ENCODE measurements around the gene NYAP2.

NYAP2 gene

DNA sequence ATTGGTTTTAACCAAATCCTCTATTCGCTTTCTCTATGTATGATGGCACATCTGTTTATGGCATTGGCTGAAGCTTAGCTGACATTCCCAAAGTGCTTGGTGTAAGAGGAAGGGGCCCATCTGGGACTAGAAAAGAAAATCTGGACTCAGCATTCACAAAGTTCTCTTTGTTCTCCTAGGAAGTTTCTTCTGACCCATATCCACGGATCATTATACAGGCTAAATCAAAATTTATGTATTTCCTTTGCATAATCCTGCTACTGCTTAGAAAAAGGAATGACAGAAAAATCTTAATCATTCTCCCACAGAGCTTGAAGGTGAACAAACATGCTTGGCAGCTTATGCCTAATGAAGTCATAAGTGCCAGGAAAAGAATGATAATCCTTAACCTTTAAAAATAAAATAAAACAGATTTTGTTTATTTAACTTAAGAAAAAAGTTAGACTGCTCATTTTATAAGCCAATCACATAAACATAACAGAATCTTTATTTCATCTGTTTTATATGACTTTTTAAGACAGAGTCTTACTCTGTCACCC is 88.4 kb downstream of the NYAP2 start:
- no peak for DNase-seq

DNA sequence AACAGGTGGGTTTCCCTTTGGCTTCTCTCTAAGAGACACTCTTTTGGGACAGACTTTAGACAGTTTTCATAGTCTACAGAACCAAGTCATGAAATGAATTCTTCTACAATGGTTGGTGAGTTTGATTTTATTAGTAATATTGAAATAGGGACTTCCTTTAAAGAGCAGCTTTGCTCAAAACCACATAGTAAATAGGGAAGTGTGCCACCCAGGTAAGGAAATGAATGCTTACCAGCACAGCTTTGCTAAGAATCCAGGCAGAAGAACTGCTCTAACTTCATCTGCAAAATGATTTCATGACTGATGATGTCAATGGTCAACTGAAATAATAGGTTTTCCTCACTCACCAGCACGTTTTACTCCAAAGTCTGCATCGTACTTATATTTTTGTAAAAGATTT is 89.2 kb downstream of the NYAP2 start:
- no peak for DNase-seq

DNA sequence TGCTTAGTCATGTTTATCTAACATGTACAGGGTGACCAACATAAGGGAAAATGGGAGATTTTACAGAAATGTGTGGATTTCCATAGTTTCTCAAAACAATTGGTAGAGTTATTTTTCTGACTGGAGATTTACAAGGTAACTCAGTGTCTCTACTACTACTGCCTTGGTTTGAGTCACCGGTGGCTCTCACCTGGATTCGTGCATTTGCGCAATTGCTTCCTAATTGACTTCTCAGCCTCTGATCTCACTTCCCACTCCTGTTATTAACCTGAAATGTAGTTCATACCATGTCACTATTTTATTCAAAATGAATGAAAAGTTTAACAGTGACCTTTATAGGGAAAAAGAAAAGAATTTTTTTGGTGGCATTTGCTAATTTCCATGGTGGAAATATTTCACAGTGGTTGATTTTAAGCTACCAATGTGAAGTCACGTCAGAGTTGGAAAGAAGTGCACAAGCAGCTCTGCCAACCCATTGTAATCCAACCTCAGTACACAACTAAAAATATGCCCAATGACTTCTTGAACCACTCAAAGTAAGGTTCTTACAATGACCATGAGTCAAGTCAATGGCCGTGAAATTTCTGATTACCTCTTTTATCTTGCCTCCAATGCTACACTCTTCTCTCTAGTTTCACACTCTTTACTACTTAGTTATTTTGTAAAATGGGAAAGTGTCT is 94.0 kb downstream of the NYAP2 start:
- no peak for DNase-seq

DNA sequence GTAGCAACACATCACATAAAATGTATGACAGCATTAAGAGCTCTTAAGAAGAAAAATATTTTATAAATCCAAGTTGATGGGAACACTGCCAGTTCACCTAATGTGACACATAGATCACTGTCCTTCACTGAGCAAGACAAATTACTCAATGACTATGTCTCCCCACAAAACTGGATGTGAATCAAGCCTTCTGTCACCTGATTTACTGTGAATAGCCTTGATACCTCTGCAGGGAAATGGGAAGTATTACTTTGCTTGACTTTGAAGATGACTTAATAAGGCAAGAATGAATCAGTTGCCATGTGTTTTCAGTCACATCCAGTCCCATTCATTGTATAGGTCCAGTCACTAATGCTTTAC is 94.6 kb downstream of the NYAP2 start:
- no peak for DNase-seq

DNA sequence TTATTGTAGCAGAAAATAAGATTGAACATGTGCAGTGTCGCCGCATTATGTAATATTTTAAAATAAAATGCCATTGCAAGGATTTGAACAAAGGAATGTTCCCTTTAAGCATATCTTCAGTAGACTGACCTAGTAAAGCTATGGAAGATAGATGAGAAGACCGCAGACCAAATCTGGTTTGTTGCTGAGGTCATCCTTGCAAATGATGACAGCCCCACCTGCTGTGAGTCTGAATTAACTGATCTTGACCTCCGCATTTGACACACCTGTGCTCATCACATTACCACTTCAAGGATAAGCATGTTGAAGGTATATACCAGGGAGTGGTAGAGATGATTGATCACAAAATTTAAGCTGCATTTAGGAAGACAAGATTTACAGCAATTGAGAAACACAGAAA is 96.2 kb downstream of the NYAP2 start:
- DNase-seq = no peak

DNA sequence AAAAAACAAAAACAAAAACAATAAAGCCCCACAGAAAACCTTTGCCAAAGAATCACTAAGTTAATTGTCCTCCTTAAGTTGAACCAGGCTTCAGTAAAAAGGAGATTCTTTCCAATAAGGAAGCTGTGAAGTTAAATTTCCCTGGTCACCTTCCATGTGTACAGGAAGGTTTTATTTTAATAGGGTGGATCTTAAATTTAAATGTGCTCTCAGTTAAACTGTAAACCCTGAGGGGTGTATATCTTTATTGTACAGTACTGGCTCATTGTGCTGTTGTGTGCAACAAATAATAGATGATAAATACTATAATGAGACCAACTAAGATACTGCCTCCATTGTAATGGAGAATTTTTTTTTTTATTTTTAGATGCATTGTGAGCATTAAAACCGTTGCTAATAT is 97.1 kb downstream of the NYAP2 start:
- no peak for DNase-seq

DNA sequence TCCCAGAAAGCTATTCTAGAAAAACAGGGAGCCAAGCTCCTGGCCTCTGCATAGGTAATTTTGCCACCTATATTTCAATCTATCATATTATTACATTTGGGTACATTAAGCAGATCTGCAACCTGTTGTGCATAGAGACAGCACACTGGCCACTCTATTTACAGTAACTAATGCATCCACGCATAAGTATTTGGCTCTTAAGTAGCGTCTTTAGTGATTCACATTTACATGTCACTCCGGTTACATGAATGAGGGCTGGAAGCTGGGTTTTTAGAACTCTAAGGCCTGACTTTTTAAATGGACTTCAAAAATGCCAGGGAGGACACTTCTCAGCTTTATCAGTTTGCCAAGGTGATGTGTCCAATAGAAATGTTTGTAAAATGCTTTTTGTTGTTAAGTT is 97.7 kb downstream of the NYAP2 start:
- DNase-seq = no peak

DNA sequence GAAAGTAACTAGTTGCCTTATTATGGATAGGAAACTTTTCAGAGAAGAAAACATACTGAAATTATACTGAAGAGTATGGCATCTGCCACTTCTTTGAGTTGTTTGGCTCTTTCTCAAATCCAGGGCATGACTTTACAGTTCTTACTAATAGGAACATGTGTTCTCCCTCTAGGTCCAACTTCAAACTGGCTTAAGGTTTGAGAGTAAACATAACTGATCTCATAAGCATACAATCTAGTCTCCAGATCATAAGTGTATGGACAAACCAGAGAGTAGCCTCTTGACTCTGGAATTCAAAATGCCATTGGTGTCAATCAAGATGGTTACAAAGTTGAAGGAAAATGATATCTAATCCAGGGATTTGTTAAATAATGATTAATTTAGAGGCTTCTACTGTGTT is 101.5 kb downstream of the NYAP2 start:
- no peak for DNase-seq

DNA sequence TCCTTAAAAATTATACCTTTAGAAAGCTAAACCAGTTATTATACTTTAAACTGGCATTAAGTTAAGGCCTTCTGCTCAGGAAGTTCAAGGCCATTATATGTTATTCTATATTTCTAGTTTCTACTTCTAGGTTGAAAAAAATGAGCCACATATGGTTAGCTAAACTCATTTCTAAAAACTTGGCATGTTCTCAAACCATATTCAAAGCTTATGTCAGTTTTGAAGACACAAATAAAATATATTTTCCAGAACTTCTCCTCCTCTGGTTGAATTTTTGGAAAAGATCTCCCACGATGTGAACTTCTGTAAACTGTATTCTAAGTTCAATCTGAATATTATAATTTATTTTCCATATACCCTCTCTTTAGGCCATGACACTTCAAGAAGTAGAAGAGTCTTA is 103.5 kb downstream of the NYAP2 start:
- no peak for DNase-seq

DNA sequence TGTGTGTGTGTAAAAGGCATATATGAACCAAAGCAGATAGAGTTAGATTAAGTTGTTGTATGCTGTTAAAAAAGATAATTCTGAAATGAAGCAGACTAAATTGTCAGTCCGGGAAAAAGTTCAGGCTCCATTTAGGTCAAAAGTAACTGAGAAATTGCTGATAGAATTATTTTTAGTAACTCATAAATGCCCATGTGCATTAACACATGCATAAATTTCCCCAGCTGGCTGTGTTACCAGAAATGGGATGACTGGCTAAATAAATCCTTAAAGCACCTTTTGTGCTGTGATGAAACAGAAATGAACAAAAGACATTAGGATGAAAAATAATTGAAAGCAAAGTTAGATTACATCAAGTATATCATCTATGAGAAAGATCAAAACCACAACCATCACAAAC is 111.3 kb downstream of the NYAP2 start:
- no peak for DNase-seq

DNA sequence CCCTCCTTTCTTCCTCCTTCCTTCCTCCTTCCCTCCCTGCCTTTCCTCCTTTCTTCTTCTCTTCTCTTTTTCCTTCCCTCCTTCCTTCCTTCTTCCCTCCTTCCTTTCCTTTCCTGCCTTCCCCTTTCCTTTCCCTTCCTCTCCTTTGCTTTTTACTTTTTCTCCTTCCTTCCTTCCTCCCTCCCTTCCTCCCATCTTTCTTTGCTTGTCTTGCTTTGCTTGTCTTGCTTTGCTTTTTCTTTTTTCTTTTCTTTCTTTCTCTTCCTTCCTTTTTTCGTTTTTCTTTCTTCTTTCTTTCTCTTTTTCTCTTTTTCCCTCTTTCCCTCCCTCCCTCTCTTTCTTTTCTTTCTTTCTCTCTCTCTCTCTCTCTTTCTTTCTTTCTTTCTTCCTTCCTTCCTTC is 113.0 kb downstream of the NYAP2 start:
- DNase-seq = no peak

DNA sequence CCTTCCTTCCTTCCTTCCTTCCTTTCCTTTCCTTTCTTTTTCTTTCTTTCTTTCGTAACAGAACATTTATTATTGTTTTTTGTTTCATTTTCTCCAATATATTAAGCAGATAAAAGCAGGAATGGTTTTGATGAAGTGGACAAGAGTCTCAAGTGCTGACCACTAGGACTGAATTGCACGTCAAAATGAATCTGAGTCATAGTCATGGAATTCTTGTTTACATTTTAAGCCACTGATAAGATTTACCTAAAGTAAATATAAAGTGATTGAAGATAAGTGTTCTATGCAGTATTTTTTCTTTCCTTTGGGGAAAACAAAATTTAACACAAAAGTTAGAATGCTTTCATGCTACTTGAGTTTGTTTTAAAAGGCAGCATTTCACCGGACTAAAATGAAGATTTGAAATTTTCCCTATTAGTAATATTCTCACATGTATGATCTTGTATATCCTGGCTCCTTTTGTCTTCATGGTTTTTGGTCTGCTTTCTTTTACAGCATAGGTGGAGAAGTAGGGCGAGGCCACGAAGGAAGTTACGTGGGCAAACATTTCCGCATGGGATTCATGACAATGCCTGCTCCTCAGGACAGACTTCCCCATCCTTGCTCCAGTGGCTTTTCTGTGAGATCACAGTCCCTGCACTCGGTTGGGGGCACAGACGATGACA is 113.5 kb downstream of the NYAP2 start:
- no peak for DNase-seq

DNA sequence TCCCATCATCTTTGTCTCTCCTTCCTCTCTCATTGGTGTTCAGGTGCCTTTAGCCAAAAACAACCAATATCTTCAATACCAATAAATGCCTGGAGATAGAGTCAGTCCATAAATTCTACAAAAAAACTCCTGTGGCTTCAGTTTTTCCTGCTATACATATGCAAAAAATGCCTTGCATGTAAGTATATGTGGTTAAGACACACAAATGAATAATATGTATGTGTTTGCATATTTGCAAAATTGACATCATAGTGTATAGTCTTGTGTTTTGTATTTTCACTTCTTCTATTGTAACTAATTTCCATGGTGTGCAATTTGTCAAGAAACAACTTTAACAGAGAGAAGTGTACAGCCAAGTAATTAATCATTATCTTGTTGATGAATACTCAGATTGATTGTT is 115.5 kb downstream of the NYAP2 start:
- no peak for DNase-seq

DNA sequence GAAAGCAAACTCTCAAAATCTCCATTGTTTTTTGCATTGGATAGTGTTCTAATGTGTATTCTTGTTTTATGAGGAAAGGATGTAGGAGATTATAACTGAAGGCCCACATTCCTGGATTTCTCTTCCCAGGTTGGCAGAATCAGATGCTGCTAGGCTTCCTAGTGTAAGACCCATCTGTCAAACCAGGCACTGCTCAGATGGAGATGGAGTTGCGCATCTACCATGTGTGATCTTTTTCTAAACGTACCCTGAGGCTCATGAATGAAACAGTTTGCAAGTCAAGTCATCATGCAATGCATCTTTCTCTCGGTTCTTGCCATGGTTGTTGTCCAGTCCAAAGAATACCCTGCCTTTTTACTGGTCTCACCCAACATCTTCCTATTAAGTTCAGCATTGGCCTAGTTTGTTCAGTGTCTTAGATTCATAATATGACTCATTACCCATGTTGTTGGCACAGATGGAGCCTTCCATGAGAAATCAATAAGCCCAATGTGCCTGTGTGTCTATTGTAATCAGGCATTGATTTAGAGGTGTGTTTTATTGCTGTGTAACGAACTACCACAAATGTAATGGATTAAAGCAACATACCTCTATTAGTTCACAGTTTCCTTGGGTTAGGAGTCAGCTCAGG is 127.4 kb downstream of the NYAP2 start:
- DNase-seq = no peak

DNA sequence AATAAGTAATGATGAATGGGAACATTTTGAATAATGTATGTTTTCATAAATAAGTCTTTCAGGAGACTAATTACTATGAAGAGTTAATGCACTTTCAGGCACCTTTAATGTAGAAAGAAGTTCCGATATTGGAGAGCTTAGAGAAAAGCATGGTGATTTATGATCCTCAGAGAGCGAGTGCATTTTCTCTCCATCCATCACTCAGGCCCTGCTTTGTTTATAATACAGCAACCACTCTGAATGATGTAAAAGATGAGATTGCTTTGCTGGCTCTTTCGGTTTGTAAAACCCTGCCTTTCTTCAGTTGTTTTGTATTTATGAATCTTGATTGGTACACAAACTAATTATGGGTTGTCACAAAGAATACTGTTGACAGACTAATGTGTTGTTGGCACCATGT is 132.0 kb downstream of the NYAP2 start:
- no peak for DNase-seq

DNA sequence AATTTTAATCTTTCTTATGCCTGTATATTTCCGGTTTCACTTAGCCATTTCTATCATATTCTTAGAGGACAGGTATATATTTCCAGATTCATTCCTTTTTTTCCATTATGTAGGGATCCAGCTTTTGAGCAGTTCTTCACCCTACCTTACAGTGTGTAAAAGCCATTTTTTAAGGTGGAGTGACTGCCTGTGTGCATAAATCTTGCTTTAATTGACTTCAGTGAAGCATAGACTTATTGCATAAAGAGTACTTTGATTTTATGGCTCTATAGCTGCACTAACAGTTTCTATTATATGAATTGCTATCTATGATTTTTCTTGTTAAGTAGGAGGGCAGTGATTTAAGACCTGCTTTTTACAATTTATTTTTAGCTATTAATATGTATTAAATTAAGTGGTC is 132.6 kb downstream of the NYAP2 start:
- DNase-seq = no peak

DNA sequence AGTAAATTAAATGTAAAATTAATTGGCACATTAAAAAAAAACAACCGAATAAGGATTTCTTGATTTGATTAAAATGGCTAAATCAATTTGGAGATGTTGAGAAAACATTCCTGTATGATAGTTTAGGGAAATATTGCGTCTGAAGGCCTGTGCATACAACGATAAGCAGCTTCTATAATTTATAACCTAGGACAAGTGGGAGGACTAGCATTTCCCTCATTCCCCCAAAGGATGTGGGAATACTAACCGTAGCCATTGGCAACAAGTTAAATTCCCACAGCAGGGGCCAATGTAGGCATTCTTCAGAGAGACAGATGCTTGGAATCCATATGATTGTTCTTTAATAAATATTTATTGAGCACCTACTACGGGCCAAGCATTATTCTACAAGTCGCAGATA is 134.5 kb downstream of the NYAP2 start:
- no peak for DNase-seq

DNA sequence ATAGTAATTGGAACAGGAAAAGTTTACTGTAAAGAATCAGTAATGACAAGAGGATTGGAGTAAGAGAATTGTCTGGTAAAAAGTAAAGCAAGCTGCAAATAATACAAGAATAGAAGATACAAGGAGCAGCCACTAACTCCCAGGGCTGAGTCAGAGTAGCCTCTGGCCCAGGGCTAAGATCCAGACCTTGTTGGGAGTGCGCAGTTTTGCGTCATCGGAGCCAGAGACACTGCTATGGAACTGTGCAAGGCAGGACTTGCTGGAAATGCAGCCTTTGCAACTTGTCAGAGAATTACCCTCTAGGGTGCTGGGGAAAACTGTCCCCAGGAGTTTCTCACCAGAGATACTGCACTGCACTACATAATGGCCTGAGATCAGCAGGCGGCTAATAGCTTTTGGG is 135.2 kb downstream of the NYAP2 start:
- no peak for DNase-seq

DNA sequence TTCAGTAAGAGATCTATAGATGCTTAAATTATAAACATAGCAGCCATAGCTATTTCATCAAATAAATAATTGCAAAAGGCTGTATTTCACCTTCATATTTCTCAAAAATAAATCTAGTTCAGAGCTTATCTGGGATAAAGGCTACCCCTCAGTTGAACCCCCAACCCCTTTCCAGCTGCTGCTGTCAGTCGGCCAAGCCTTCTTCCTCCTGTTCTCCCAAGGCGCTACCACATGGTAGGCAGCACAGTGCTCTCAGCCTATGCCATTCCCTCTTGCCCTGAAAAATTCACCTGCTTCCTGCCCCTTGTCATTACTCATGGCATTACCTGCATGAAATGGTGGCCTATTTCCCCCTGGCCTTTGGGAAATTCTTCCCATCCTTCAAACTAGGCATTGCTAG is 136.5 kb downstream of the NYAP2 start:
- no peak for DNase-seq

DNA sequence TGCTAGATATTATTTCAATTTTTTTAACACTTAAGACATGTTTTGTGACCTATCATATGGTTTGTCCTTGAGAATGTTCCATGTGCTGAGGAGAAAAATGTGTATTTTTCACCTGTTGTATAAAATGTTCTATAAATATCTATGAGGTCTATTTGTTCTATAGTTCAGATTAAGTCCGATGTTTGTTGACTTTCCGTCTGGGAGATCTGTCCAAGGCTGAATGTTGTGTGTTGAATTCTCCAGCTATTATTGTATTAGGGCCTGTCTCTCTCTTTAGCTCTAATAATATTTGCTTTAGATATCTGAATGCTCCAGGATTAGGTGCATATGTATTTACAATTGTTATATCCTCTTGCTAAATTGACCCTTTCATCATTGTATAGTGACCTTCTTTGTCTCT is 144.1 kb downstream of the NYAP2 start:
- DNase-seq = no peak

DNA sequence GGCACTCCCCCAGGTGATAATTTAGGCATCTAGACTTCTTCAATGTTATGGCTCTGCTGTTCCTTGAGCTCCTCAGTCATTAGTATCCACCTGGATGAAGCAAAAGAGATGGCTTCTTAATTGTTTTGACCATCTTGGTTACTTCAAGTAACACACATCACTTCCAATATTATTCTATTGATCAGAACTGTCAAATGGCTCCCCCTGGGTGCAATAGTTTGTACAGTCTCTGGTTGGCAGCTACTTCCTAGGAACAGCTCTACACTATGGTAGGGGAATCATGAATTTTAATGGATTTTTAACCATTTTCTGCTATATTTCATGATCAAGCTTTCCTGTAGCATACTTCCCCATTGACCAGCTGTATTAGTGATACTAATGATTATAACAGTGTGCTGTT is 157.0 kb downstream of the NYAP2 start:
- no peak for DNase-seq

DNA sequence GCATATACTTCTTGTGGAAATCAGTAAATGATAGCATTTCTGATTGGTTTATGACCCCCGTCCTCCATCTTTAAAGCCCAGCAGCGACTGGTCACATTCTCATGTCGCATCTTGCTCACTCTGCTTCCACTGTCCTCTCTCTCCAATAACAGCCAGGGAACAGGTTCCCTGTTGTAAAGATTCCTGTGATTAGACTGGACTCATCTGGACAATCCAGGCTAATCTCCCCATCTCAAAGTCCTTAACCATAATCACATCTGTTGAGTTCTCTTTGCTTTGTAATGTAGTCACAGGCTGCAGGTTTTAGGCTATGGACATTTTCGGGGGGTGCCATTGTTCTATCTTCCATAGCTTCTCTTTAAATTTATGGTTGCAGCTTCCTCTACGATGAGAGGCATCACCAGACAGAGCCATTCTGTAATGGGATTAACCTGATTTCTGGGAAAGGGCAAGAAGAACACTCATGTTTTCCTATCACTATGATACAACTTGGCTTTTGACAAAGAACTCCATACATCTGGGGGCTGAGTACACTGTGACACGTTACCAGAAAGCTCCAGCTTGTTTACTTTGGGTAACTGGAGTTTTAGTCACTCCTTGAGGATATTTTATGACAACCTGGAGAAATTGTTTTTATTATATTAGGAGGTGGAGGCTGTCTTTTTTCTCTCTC is 159.0 kb downstream of the NYAP2 start:
- DNase-seq = no peak

DNA sequence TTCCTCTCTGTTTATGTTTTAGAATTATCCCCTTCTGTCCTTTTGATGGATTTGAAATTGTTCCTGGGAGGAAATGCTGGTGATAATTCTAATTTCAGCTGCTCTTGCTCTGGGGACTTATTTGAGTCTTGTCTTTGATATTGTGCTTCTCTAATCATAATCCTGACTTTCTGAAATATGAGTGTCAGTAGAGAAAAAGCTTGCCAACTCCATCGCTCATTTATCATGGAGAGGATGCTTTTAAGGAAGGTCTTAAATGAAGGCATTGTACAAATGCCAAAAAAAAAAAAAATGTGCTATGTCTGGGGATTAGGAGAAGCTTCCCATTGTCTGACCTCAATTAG is 159.5 kb downstream of the NYAP2 start:
- no peak for DNase-seq

DNA sequence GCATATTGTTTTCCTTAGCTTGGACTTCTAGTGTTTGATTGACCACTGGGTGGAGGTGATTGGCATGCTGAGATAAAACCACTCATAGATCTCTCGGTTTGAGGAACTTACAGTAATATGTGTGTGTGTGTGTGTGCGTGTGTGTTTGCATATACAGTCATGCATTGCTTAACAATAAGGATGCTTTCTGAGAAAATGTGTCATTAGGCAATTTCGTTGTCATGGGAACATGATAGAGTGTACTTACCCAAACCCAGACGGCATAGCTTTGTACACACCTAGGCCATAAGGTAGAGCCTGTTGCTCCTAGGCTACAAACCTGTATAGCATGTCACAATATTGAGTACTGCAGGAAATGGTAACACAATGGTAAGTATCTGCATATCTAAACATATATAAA is 167.3 kb downstream of the NYAP2 start:
- no peak for DNase-seq
